Psoas muscle (tissue), 8 donors: ENCODE data around the gene ZNF212. TPM values are rescaled to one million over a fixed set of nuclear protein-coding genes. Genes with fewer than 3 reads are reported as not detected.
A peak's percentile ranks its signal among the peaks of the same experiment; 100 is the strongest.

Experiments used
- ATAC-seq, 4 donors: fragments of 200-7000 bp; cut with Tn5 transposase; one replicate each; pipeline ENCODE4 v1.9.1; 2020; ENCODE audit warnings: moderate library complexity in 3 of 4, mild to moderate bottlenecking in 2 of 4
- DNase-seq, 2 donors: peaks; one replicate each; pipeline ENCODE4 v3.0.0-alpha.2; 2020
- H3K27ac ChIP-seq: fragments of 200-600 bp; one replicate; pipeline ENCODE4 v1.8.0; 2022
- H3K27me3 ChIP-seq, 3 donors: fragments of 200-600 bp in 1 of 3; one replicate each; pipeline versions ENCODE4 v1.6.1 to v1.8.0; 2013 to 2022; ENCODE audit warnings: low read length in 2 of 3, mild to moderate bottlenecking in 2 of 3, moderate library complexity in 1 of 3; ENCODE audit not compliant: insufficient read depth in 3 of 3
- H3K36me3 ChIP-seq, 2 donors: fragments of 200-600 bp in 1 of 2; one replicate each; pipeline versions ENCODE4 v1.6.1 to v1.8.0; 2013 to 2022; ENCODE audit warnings: low read depth in 1 of 2, mild to moderate bottlenecking in 1 of 2, moderate library complexity in 1 of 2; ENCODE audit not compliant: insufficient read depth in 1 of 2
- H3K4me1 ChIP-seq: fragments of 200-600 bp; one replicate; pipeline ENCODE4 v1.8.0; 2022
- H3K4me3 ChIP-seq: fragments of 200-600 bp; one replicate; pipeline ENCODE4 v1.8.0; 2022; ENCODE audit warnings: mild to moderate bottlenecking
- H3K9me3 ChIP-seq: fragments of 200-600 bp; one replicate; pipeline ENCODE4 v1.8.0; 2022
- WGBS, 3 donors: extraction: QIAGEN DNeasy Blood & Tissue Kit; methylation state at CpG; one replicate each; pipeline versions ENCODE4 v1.1.6 to v1.1.7; 2013; 5-methylcytosine and 5-hydroxymethylcytosine counted together
- intact Hi-C, 2 donors: fragments of 100-400 bp; cut with DNase I; formaldehyde crosslinking; loops; one replicate each; pipeline versions ENCODE4 v1.11.0 to v1.14.2; 2022
- polyA plus RNA-seq, 3 donors: library from polyadenylated mRNA; stranded (reverse); fragments of 200-250 nt; gene quantifications; one replicate each; pipeline ENCODE4 v1.2.3, GENCODE V29; 2013
- total RNA-seq, 4 donors: library from RNA; stranded (reverse); fragmentation: NEBNext Ultra II Directional in 2 of 4; extraction: Animal tissue kit (Norgen Biotek cat#: 25700) in 2 of 4; gene quantifications; one replicate each; pipeline versions ENCODE4 v1.2.1 to v1.2.4, GENCODE V29; 2021 to 2023
- TF ChIP-seq, protein P1 (sequence below): fragments of 200-600 bp; IDR thresholded peaks from one replicate; pipeline ENCODE4 v1.8.0; 2022; ENCODE audit warnings: antibody characterized with exemption
- donor health status: healthy with polysubstance abuse.
- donor health status: DM: no; HTN: no; CAD: no; lungs with moderate emphysema.
- donor health status: Bipolar disorder and iron deficiency.
- donor health status: healthy.
- donor health status: DM: yes; HTN: yes; CAD: no.
- donor health status: DM: no; HTN: no; CAD: no.
- donor health status: DM: no; HTN: no; CAD: no.
- donor health status: DM: yes; HTN: yes; CAD: no.

The ZNF212 gene
- total and polyA plus RNA-seq, 7 donors, result 3.1 to 6.4 (median 4.3) TPM

DNA sequence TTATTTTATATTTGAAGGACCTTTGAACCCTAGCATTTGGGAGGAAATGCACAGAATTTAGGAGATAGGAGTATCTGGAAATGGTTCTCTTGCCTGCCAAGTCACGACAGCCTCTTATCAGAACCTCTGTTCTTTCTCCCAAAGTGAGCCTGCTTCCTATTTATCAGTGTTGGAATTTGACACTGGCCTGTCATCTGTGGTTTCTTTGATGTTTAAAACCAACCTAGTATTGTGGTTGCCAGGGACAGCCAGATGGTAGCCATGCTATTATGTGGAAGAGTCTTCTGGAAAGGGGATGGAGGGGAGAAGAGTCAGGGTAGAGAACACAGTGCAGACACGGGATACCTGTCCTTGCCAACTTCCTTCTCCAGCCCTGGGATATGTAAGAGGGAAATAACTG, 23.0 kb upstream of the ZNF212 start:
- DNase-seq, result no peak
- 85 to 88% (median 87%) methylated on average over 2 of the region's 2 CpGs for WGBS, 3 donors
- no peak for ATAC-seq
- H3K9me3 ChIP-seq, result no peaks in the 10 kb centered on the region
- no peak overlapping the region for H3K4me3 ChIP-seq
- H3K27me3 ChIP-seq, result no peaks in the 10 kb centered on the region
- TF ChIP-seq, protein P1, sequence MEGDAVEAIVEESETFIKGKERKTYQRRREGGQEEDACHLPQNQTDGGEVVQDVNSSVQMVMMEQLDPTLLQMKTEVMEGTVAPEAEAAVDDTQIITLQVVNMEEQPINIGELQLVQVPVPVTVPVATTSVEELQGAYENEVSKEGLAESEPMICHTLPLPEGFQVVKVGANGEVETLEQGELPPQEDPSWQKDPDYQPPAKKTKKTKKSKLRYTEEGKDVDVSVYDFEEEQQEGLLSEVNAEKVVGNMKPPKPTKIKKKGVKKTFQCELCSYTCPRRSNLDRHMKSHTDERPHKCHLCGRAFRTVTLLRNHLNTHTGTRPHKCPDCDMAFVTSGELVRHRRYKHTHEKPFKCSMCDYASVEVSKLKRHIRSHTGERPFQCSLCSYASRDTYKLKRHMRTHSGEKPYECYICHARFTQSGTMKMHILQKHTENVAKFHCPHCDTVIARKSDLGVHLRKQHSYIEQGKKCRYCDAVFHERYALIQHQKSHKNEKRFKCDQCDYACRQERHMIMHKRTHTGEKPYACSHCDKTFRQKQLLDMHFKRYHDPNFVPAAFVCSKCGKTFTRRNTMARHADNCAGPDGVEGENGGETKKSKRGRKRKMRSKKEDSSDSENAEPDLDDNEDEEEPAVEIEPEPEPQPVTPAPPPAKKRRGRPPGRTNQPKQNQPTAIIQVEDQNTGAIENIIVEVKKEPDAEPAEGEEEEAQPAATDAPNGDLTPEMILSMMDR, result no peak
- H3K36me3 ChIP-seq, result peaks cover 4 to 100% of the 10 kb centered on the region in 2 donors
- no peaks in the 10 kb centered on the region for H3K4me1 ChIP-seq
- H3K27ac ChIP-seq, result no peak overlapping the region
- intact Hi-C loops, result no loop called here

DNA sequence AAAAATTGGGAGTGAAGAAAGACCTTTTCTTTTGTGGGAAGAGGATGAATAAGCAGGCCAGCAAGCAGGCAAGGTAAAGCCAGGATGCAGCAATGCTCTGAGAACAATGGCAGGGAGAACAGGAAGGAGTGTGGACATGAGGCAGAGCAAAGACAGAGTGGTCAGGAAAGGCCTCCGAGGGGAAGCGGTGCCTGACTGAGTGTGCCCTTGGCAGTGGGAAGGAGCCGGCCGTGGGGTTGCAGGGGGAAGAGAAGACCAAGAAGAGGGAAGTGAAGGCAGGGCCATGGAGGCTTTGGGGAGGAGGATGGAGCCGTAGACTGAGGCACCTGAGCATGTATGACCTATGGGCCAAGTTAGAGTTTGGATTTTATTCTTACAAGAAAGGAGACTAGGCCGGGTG, 21.9 kb upstream of the ZNF212 start:
- TF ChIP-seq, protein P1, result no peak
- no peak overlapping the region for H3K4me3 ChIP-seq
- DNase-seq (peak in 1 of 2 donors; percentile 11), ATAC-seq (no peak)
- H3K27me3 ChIP-seq, result no peaks in the 10 kb centered on the region
- intact Hi-C loops, result no loop called here
- 89 to 95% (median 91%) methylated on average over 6 of the region's 6 CpGs for WGBS, 3 donors
- peaks cover 4 to 98% of the 10 kb centered on the region in 2 donors for H3K36me3 ChIP-seq
- no peaks in the 10 kb centered on the region for H3K4me1 ChIP-seq
- H3K9me3 ChIP-seq, result no peaks in the 10 kb centered on the region
- no peak overlapping the region for H3K27ac ChIP-seq

DNA sequence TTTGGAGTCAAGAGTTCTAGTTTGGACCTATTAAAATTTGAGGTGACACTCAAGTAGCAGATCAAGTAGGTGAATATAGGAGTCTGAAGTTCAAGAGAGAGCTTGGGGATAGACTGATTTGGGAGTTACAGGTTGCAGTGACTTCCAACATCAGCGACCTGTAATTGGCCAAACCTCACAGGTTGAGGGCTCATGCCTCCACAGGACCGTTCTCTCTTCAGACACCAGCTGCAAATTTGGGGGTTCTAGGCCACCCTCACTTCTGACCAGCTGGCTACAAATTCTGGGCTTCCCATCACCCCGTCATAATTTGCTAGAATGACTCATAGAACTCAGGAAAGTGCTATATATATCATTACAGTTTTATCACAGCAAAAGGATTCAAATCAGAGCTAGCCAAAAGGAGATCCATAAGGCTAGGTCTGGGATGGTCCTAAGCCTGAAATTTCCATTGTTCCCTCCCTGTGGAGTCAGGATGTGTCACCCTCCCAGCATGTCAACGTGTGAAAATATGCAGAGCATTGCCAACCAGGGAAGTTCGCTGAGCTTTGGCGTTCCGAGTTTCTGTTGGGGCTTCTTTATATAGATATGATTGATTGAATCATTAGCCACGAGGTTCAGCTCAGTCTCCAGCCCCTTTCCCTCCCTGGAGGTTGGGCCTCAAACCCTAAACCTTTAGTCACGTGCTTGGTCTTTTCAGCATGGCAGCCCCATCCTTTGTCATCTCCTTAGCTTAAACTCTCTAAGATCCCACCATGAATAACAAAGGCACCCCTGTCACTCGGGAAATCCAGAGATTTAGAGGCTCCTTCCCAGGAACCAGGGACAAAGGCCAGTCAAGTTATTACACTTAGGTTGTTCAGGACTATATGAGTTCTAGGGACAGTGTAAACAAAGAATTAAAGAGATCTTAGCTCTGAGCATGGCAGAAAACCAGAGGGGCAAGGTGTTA, 20.7 kb upstream of the ZNF212 start:
- no peak overlapping the region for H3K27ac ChIP-seq
- H3K4me1 ChIP-seq, result no peaks in the 10 kb centered on the region
- no peak overlapping the region for H3K4me3 ChIP-seq
- ATAC-seq (no peak), DNase-seq (no peak)
- no peaks in the 10 kb centered on the region for H3K27me3 ChIP-seq
- H3K36me3 ChIP-seq, result peaks cover 4 to 97% of the 10 kb centered on the region in 2 donors
- 87 to 89% (median 89%) methylated on average over 10 of the region's 10 CpGs for WGBS, 3 donors
- TF ChIP-seq, protein P1, result no peak
- intact Hi-C loops, result no loop called here
- no peaks in the 10 kb centered on the region for H3K9me3 ChIP-seq

DNA sequence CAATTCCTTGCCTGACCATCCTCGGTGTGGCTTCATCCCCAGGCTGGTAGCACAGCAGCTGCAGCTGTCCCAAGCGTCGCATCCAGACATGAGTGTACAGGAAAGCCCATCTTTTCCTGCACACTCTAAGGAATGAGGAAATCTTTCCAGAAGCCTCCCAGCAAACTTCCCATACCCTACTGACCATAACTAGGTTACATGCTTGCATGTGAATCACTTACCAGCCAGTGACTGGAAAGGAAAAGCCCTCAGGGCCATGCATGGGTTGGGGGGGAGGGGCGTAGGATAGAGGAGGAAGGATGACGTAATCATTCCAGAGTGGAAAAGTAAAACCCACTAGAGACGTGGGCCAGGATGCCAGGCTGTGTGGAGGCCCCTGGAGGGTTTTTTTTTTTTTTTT, 18.9 kb upstream of the ZNF212 start:
- Histone ChIP-seq H3K4me3 (no peak overlapping the region), H3K36me3 (peaks cover under 1 to 95% of the 10 kb centered on the region in 2 donors), H3K27ac (no peak overlapping the region), H3K4me1 (no peaks in the 10 kb centered on the region), H3K9me3 (no peaks in the 10 kb centered on the region), H3K27me3 (no peaks in the 10 kb centered on the region)
- ATAC-seq (peak in 1 of 4 donors; percentile 35), DNase-seq (no peak)
- TF ChIP-seq, protein P1, result no peak
- intact Hi-C loops, result no loop called here
- 60 to 75% (median 63%) methylated on average over 6 of the region's 6 CpGs for WGBS, 3 donors
